ENCODE results near the gene DNAH10.

- TF ChIP-seq CTCF (IDR thresholded peaks at IDR 0.05), result no peak
- TF ChIP-seq POLR2A (IDR thresholded peaks at IDR 0.05), result no peak
These were observed 1.7 kb upstream of the DNAH10 start for GRCh38 chr12:123760267-123760938.
